AG09319 (cell line): Measurements from ENCODE around the gene NFIC.
"Not testable (repeated sequence)": the region's sequence is repeated elsewhere in the genome, so short reads cannot be mapped to it uniquely, and the experiment has no call there.

Source experiments
- DNase-seq: peaks from one replicate; pipeline ENCODE4 v3.0.0-alpha.2; 2010; ENCODE audit warnings: low read depth; ENCODE audit errors: extremely low read depth
- TF ChIP-seq, protein P1 (sequence below): IDR thresholded peaks from 2 replicates; pipeline ENCODE4 v1.5.1; 2011; ENCODE audit warnings: low read depth, mild to moderate bottlenecking, inconsistent platforms, low read length, moderate library complexity

NFIC gene

GRCh38 chr19:3346677-3347353, 19.6 kb upstream of the NFIC start:
- TF ChIP-seq, protein P1, sequence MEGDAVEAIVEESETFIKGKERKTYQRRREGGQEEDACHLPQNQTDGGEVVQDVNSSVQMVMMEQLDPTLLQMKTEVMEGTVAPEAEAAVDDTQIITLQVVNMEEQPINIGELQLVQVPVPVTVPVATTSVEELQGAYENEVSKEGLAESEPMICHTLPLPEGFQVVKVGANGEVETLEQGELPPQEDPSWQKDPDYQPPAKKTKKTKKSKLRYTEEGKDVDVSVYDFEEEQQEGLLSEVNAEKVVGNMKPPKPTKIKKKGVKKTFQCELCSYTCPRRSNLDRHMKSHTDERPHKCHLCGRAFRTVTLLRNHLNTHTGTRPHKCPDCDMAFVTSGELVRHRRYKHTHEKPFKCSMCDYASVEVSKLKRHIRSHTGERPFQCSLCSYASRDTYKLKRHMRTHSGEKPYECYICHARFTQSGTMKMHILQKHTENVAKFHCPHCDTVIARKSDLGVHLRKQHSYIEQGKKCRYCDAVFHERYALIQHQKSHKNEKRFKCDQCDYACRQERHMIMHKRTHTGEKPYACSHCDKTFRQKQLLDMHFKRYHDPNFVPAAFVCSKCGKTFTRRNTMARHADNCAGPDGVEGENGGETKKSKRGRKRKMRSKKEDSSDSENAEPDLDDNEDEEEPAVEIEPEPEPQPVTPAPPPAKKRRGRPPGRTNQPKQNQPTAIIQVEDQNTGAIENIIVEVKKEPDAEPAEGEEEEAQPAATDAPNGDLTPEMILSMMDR = no peak
- DNase-seq = no peak

GRCh38 chr19:3348042-3348441, 18.3 kb upstream of the NFIC start:
- no peak for DNase-seq
- TF ChIP-seq, protein P1 = no peak

- DNase-seq = not testable (repeated sequence)
Observed at GRCh38 chr19:3348469-3348868, 17.9 kb upstream of the NFIC start.

GRCh38 chr19:3350014-3350663, 16.2 kb upstream of the NFIC start:
- no peak for DNase-seq
- TF ChIP-seq, protein P1 = no peak

GRCh38 chr19:3351702-3352447, 14.5 kb upstream of the NFIC start:
- DNase-seq = no peak
- TF ChIP-seq, protein P1 = no peak

- TF ChIP-seq, protein P1 = no peak
- no peak for DNase-seq
Observed at GRCh38 chr19:3353493-3353892, 12.9 kb upstream of the NFIC start.

GRCh38 chr19:3356805-3357204, 9.6 kb upstream of the NFIC start:
- no peak for DNase-seq
- TF ChIP-seq, protein P1 = no peak
